K562 (cell line): ENCODE results near the gene TMEM30A. TPM values are rescaled to one million over a fixed set of nuclear protein-coding genes. Genes with fewer than 3 reads are reported as not detected.

Experiments
- ATAC-seq: fragments of 200-7000 bp; cut with Tn5 transposase; 3 replicates; pipeline ENCODE4 v1.9.1; 2020; ENCODE audit warnings: moderate library complexity
- BruUV-seq: library from RNA; stranded (reverse); fragments of 400-500 nt; replicated peaks from 2 replicates; lab custom pipeline; 2021; lab: Mats Ljungman, UMichigan
- CTCF ChIA-PET: fragments of 300-600 bp; formaldehyde crosslinking; extraction: SDS; loops from one replicate; lab custom pipeline; 2021; ENCODE audit warnings: low intra/inter-chr PET ratio; lab: Yijun Ruan, JAX
- POLR2A ChIA-PET: fragments of 300-600, 350-650 bp; sonication (Branson Sonifier 250); formaldehyde crosslinking; extraction: SDS; loops from one replicate; lab custom pipeline; 2021; ENCODE audit warnings: antibody characterized with exemption, inconsistent platforms; lab: Yijun Ruan, JAX
- DNase-seq, 4 experiments: peaks; one replicate each; pipeline versions ENCODE4 v3.0.0 to v3.0.0-alpha.2; 2011 to 2018; ENCODE audit warnings: low spot score in 3 of 4, mixed read lengths in 3 of 4; ENCODE audit errors: extremely low read depth in 1 of 4
- FAIRE-seq: peaks from 2 replicates; lab custom pipeline; 2011; peaks lifted over from hg19 to GRCh38; lab: Jason Lieb, UNC
- H2AFZ ChIP-seq: 2 replicates; pipeline ENCODE4 v1.6.0; 2011; ENCODE audit warnings: low read depth, low read length, control low read depth, inconsistent platforms
- H3K27ac ChIP-seq: fragments of 200-600 bp; 3 replicates; pipeline ENCODE4 v1.8.0; 2011; ENCODE audit warnings: low read depth, mild to moderate bottlenecking, control low read depth, inconsistent platforms, low read length, moderate library complexity, mixed read lengths; ENCODE audit errors: extremely low read depth
- H3K27me3 ChIP-seq, 2 experiments: fragments of 300-600 bp in 1 of 2; 2 replicates in 1 of 2; 3 replicates in 1 of 2; pipeline versions ENCODE4 v1.6.0 to v1.8.0; 2011; ENCODE audit warnings: inconsistent platforms in 2 of 2, low read length in 2 of 2, mild to moderate bottlenecking in 1 of 2, mixed read lengths in 1 of 2, moderate library complexity in 1 of 2; ENCODE audit not compliant: control insufficient read depth in 2 of 2, insufficient read depth in 2 of 2
- H3K36me3 ChIP-seq: fragments of 300-600 bp; 3 replicates; pipeline ENCODE4 v1.8.0; 2011; ENCODE audit warnings: mild to moderate bottlenecking, low read length, inconsistent platforms; ENCODE audit not compliant: control insufficient read depth, insufficient read depth
- H3K4me1 ChIP-seq, 2 experiments: fragments of 200-600 bp in 1 of 2; replicated peaks in 1 of 2; 2 replicates in 1 of 2; 3 replicates in 1 of 2; pipeline versions ENCODE4 v1.5.1 to v1.8.0; 2011; ENCODE audit warnings: inconsistent platforms in 2 of 2, low read length in 2 of 2, mild to moderate bottlenecking in 1 of 2, mixed read lengths in 1 of 2, moderate library complexity in 1 of 2; ENCODE audit not compliant: control insufficient read depth in 2 of 2, insufficient read depth in 2 of 2
- H3K4me2 ChIP-seq: 2 replicates; pipeline ENCODE4 v1.6.1; 2011; ENCODE audit warnings: low read length, control low read depth, inconsistent platforms, mixed read lengths; ENCODE audit not compliant: insufficient read depth
- H3K4me3 ChIP-seq: fragments of 200-600 bp; sonication (generic), shearing (Covaris generic); 2 replicates; pipeline ENCODE4 v1.5.1; 2016; ENCODE audit warnings: control low read depth, inconsistent platforms
- H3K79me2 ChIP-seq: fragments of 200-600 bp; 3 replicates; pipeline ENCODE4 v1.8.0; 2011; ENCODE audit warnings: low read length, inconsistent platforms; ENCODE audit not compliant: control insufficient read depth, insufficient read depth
- H3K9ac ChIP-seq, 2 experiments: 2 replicates each; pipeline versions ENCODE4 v1.6.0 to v1.6.1; 2011; ENCODE audit warnings: low read depth in 2 of 2, low read length in 2 of 2, control low read depth in 1 of 2, inconsistent platforms in 1 of 2, mild to moderate bottlenecking in 1 of 2, mixed read lengths in 1 of 2; ENCODE audit not compliant: insufficient read depth in 1 of 2
- H3K9me1 ChIP-seq: one replicate; pipeline ENCODE4 v1.6.0; 2011; ENCODE audit warnings: inconsistent platforms, mild to moderate bottlenecking, low read length, moderate library complexity; ENCODE audit not compliant: control insufficient read depth, insufficient read depth
- H3K9me3 ChIP-seq: replicated peaks from 2 replicates; pipeline ENCODE4 v1.5.1; 2011; ENCODE audit warnings: low read depth, low read length, inconsistent platforms; ENCODE audit not compliant: control insufficient read depth, insufficient read depth
- H4K20me1 ChIP-seq: replicated peaks from 2 replicates; pipeline ENCODE4 v1.6.1; 2011; ENCODE audit warnings: low read length, inconsistent platforms, mixed read lengths; ENCODE audit not compliant: control insufficient read depth, insufficient read depth
- C11orf30 ChIP-seq: fragments of 450-650 bp; IDR thresholded peaks from 2 replicates; pipeline ENCODE4 v1.6.1; 2016; ENCODE audit warnings: low read depth, mild to moderate bottlenecking
- FIP1L1 ChIP-seq: fragments of 200-400 bp; formaldehyde crosslinking; IDR thresholded peaks from 2 replicates; pipeline ENCODE4 v1.6.1; 2018; ENCODE audit warnings: mild to moderate bottlenecking, low read depth, low read length; ENCODE audit not compliant: poor library complexity, severe bottlenecking
- FOXA1 ChIP-seq: fragments of 450-650 bp; IDR thresholded peaks from 2 replicates; pipeline ENCODE4 v1.6.1; 2016; ENCODE audit warnings: mild to moderate bottlenecking, borderline replicate concordance
- FOXP4 ChIP-seq: sonication (generic); formaldehyde crosslinking; IDR thresholded peaks from 2 replicates; pipeline ENCODE4 v1.8.0; 2022; ENCODE audit warnings: mild to moderate bottlenecking, missing genetic modification reagents, borderline replicate concordance
- GTF3C2 ChIP-seq: IDR thresholded peaks from 3 replicates; pipeline ENCODE4 v1.6.1; 2011; ENCODE audit warnings: borderline replicate concordance, mild to moderate bottlenecking, moderate library complexity; ENCODE audit not compliant: insufficient read length; ENCODE audit errors: extremely low read depth
- HMGN3 ChIP-seq: IDR thresholded peaks from 2 replicates; pipeline ENCODE4 v1.6.1; 2011; ENCODE audit warnings: borderline replicate concordance, low read depth, mild to moderate bottlenecking, mixed read lengths, low read length; ENCODE audit not compliant: insufficient read length; ENCODE audit errors: extremely low read depth
- NFIX ChIP-seq: fragments of 250-450 bp; sonication (Bioruptor Pico); IDR thresholded peaks from 2 replicates; pipeline ENCODE4 v1.4.0; 2020; ENCODE audit warnings: low read depth, mild to moderate bottlenecking, moderate library complexity
- NONO ChIP-seq, 2 experiments: fragments of 200-400 bp in 1 of 2; fragments of 450-650 bp in 1 of 2; formaldehyde crosslinking in 1 of 2; IDR thresholded peaks; 2 replicates each; pipeline ENCODE4 v1.6.1; 2017; ENCODE audit warnings: low read depth in 2 of 2, mild to moderate bottlenecking in 2 of 2, moderate library complexity in 2 of 2, low read length in 1 of 2
- RFX1 ChIP-seq: fragments of 450-650 bp; IDR thresholded peaks from 2 replicates; pipeline ENCODE4 v1.6.1; 2016; ENCODE audit warnings: mild to moderate bottlenecking, moderate library complexity
- SLC30A9 ChIP-seq: fragments of 250-450 bp; sonication (Bioruptor Pico); IDR thresholded peaks from 2 replicates; pipeline ENCODE4 v1.8.0; 2022; ENCODE audit warnings: mild to moderate bottlenecking, moderate library complexity
- SP2 ChIP-seq: IDR thresholded peaks from 2 replicates; pipeline ENCODE4 v1.6.1; 2011; ENCODE audit warnings: mild to moderate bottlenecking, low read depth, low read length, moderate library complexity; ENCODE audit not compliant: poor library complexity, severe bottlenecking; ENCODE audit errors: extremely low read depth
- SPI1 ChIP-seq: IDR thresholded peaks from 2 replicates; pipeline ENCODE4 v1.6.1; 2011; ENCODE audit warnings: low read depth, low read length, control low read depth, borderline replicate concordance
- TOE1 ChIP-seq, 2 experiments: fragments of 450-650 bp in 1 of 2; sonication (generic) in 1 of 2; formaldehyde crosslinking in 1 of 2; IDR thresholded peaks; 2 replicates each; pipeline versions ENCODE4 v1.7.1 to v1.8.0; 2016 to 2022; ENCODE audit warnings: borderline replicate concordance in 2 of 2, mild to moderate bottlenecking in 2 of 2, antibody characterized with exemption in 1 of 2, inconsistent platforms in 1 of 2, low read depth in 1 of 2, missing genetic modification reagents in 1 of 2, moderate library complexity in 1 of 2
- ZNF57 ChIP-seq: fragments of 450-650 bp; formaldehyde crosslinking; IDR thresholded peaks from 2 replicates; pipeline ENCODE4 v1.4.0; 2020; ENCODE audit warnings: mild to moderate bottlenecking, moderate library complexity
- ZNF586 ChIP-seq: fragments of 450-650 bp; formaldehyde crosslinking; conservative IDR thresholded peaks from 2 replicates; pipeline ENCODE4 v1.4.0; 2020; ENCODE audit warnings: mild to moderate bottlenecking, moderate library complexity
- WGBS: fragments of 100-300 bp; shearing (Covaris generic); methylation state at CpG from one replicate; pipeline ENCODE4 v1.1.6; 2016; ENCODE audit warnings: low coverage, mixed read lengths; ENCODE audit not compliant: insufficient coverage; ENCODE audit errors: missing lambda C conversion rate; 5-methylcytosine and 5-hydroxymethylcytosine counted together
- in situ Hi-C: fragments of 300-500 bp; cut with MboI; formaldehyde crosslinking; loops from 4 replicates; pipeline ENCODE4 v1.15.0; 2018; ENCODE audit warnings: inconsistent platforms, mixed read lengths
- intact Hi-C: fragments of 100-400 bp; cut with micrococcal nuclease; formaldehyde crosslinking; loops from 2 replicates; pipeline ENCODE4 v1.14.2; 2022
- polyA plus RNA-seq, 8 experiments: library from polyadenylated mRNA; depleted of rRNA in 4 of 8; stranded (reverse) in 5 of 8; unstranded in 3 of 8; fragments of >200 nt; fragmentation: Nextera tagmentation in 2 of 8; fragmentation: Illumina TruSeq in 1 of 8; extraction: Ambion mirVana in 2 of 8; extraction: Trizol in 1 of 8; gene quantifications; 2 replicates each; pipeline versions ENCODE4 v1.2.1 to v1.2.3, GENCODE V29; 2011 to 2014; ENCODE audit warnings: inconsistent platforms in 1 of 8, missing spikeins in 1 of 8
- total RNA-seq, 7 experiments: library from RNA; depleted of rRNA in 6 of 7; stranded (reverse); fragments of >200 nt in 6 of 7; fragmentation: Illumina TruSeq in 2 of 7; extraction: Trizol in 2 of 7; gene quantifications; 2 replicates each; pipeline versions ENCODE4 v1.2.1 to v1.2.3, GENCODE V29; 2011 to 2021; ENCODE audit warnings: low replicate concordance in 1 of 7

TMEM30A gene
- total and polyA plus RNA-seq, 9 of the 15 experiments (the other 6 are each of a cell fraction or from before 2014, with no cell fraction given), result 6.5 to 31.2 (median 16.3) TPM

GRCh38 chr6:75246386-75246785 is 38.2 kb downstream of the TMEM30A start:
- Histone ChIP-seq H3K9me3 (peaks cover 6% of the 10 kb centered on the region), H3K4me2 (no peak overlapping the region), H3K36me3 (peaks cover 2% of the 10 kb centered on the region; the same call in 2 of the 3 replicates), H3K9ac (no peak overlapping the region), H3K4me3 (no peak overlapping the region), H4K20me1 (0 out of 2 replicates have a peak, but pooled peaks cover 4% of the 10 kb centered on the region), H3K27ac (no peak overlapping the region), H3K4me1 (peaks cover 4 to 5% of the 10 kb centered on the region in 2 experiments; a peak in 2 of 5 replicates), H3K9me1 (no peaks in the 10 kb centered on the region), H2AFZ (no peak overlapping the region), H3K79me2 (peaks cover 27% of the 10 kb centered on the region), H3K27me3 (no peaks in the 10 kb centered on the region)
- in situ Hi-C loops (no loop called here), intact Hi-C loops (no loop called here)
- WGBS, result 6% methylated on average over 2 of the region's 2 CpGs
- FAIRE-seq (no peak), ATAC-seq (no peak), DNase-seq (no peak)
- CTCF ChIA-PET, result interaction anchor here (0.7 kb wide), 1 partner anchor 21 kb away, joined by 3 read pairs; no protein-coding TSS in a partner anchor
- BruUV-seq, result no TSS peak
- TF ChIP-seq RFX1 (no peak), FOXP4 (no peak), NFIX (CRISPR knock-in tag) (no peak), SLC30A9 (no peak), FOXA1 (no peak), GTF3C2 (no peak), ZNF57 (no peak), TOE1 (IDR thresholded peaks at IDR 0.05; ENCODE audit: borderline replicate concordance) (no peak), TOE1 (CRISPR knock-in tag; IDR thresholded peaks at IDR 0.05; ENCODE audit: borderline replicate concordance, low read depth) (no peak), SPI1 (no peak), HMGN3 (no peak), FIP1L1 (no peak), SP2 (no peak), NONO (IDR thresholded peaks at IDR 0.05; ENCODE audit: low read depth in 2 of 2, low read length in 1 of 2) (no peak), C11orf30 (no peak), ZNF586 (CRISPR knock-in tag) (no peak)
- POLR2A ChIA-PET, result no interaction called here
